Measurements from ENCODE around the gene SHH.

SHH gene

GRCh38 chr7:155860840-155861479 is 48.7 kb upstream of the SHH start (continued):
- TF ChIP-seq PRDM2 (tag by site-specific recombination; IDR thresholded peaks at IDR 0.05; ENCODE audit: borderline replicate concordance) (no peak), ZNF350 (tag by site-specific recombination; IDR thresholded peaks at IDR 0.05) (no peak), ZNF391 (tag by site-specific recombination; IDR thresholded peaks at IDR 0.05; ENCODE audit: borderline replicate concordance, low read depth) (no peak), ZBTB21 (tag by site-specific recombination; IDR thresholded peaks at IDR 0.05) (peak; percentile 81), ZBTB48 (tag by site-specific recombination; IDR thresholded peaks at IDR 0.05) (peak; percentile 60; the same call in 1 of the 2 replicates), ZNF280D (tag by site-specific recombination; IDR thresholded peaks at IDR 0.05) (no peak), ZNF785 (tag by site-specific recombination; IDR thresholded peaks at IDR 0.05) (no peak), ZNF791 (tag by site-specific recombination; IDR thresholded peaks at IDR 0.05) (no peak), ZNF175 (tag by site-specific recombination; IDR thresholded peaks at IDR 0.05) (no peak), INSM2 (tag by site-specific recombination; IDR thresholded peaks at IDR 0.05) (no peak), KLF10 (tag by site-specific recombination; IDR thresholded peaks at IDR 0.05) (no peak), YY1 (tag by site-specific recombination; IDR thresholded peaks at IDR 0.05) (no peak), ZFP69B (tag by site-specific recombination; IDR thresholded peaks at IDR 0.05) (no peak), ZNF623 (tag by site-specific recombination; IDR thresholded peaks at IDR 0.05) (no peak), REPIN1 (tag by site-specific recombination; IDR thresholded peaks at IDR 0.05; ENCODE audit: low read depth) (no peak), ZNF76 (tag by site-specific recombination; IDR thresholded peaks at IDR 0.05; ENCODE audit: borderline replicate concordance, low read depth) (no peak), ZNF558 (tag by site-specific recombination; IDR thresholded peaks at IDR 0.05) (no peak), ZNF24 (tag by site-specific recombination; IDR thresholded peaks at IDR 0.05) (0 out of 2 replicates have a peak, but pooled peaks have one; percentile 52), ZNF221 (tag by site-specific recombination; IDR thresholded peaks at IDR 0.05; ENCODE audit: borderline replicate concordance) (no peak), ZXDB (tag by site-specific recombination; IDR thresholded peaks at IDR 0.05) (no peak), BCL11B (tag by site-specific recombination; IDR thresholded peaks at IDR 0.05; ENCODE audit: low read depth) (no peak), ZNF449 (tag by site-specific recombination; IDR thresholded peaks at IDR 0.05) (no peak), ZNF670 (tag by site-specific recombination; IDR thresholded peaks at IDR 0.05; ENCODE audit: low read depth) (no peak), ELK4 (IDR thresholded peaks at IDR 0.05; ENCODE audit: borderline replicate concordance, low read depth, low read length) (no peak), ATF2 (tag by site-specific recombination; IDR thresholded peaks at IDR 0.05; ENCODE audit: low read depth) (peak; percentile 93)
